Thoracic aorta (tissue), 2 donors: ENCODE data around the gene ZMIZ1. TPM values are rescaled to one million over a fixed set of nuclear protein-coding genes. Genes with fewer than 3 reads are reported as not detected.

Experiments used
- ATAC-seq: fragments of 150-250 bp; one replicate; pipeline ENCODE4 v1.8.0; 2017; ENCODE audit warnings: low read depth; ENCODE audit not compliant: insufficient number of reproducible peaks, low FRiP score
- DNase-seq: peaks from one replicate; pipeline ENCODE4 v3.0.0-alpha.2; 2020; ENCODE audit warnings: low spot score
- H3K27ac ChIP-seq, 2 donors: fragments of 200-600 bp; sonication (generic); 1 replicate in 1 of 2; 2 replicates in 1 of 2; pipeline ENCODE4 v1.5.1; 2016; ENCODE audit warnings: mild to moderate bottlenecking in 2 of 2, moderate library complexity in 2 of 2
- H3K27me3 ChIP-seq: fragments of 200-600 bp; sonication (generic); replicated peaks from 2 replicates; pipeline ENCODE4 v1.6.0; 2016; ENCODE audit warnings: mild to moderate bottlenecking; ENCODE audit not compliant: insufficient read depth
- H3K36me3 ChIP-seq: fragments of 200-600 bp; sonication (generic); one replicate; pipeline ENCODE4 v1.5.1; 2016
- H3K4me1 ChIP-seq, 2 donors: fragments of 200-600 bp; sonication (generic); 1 replicate in 1 of 2; 2 replicates in 1 of 2; pipeline versions ENCODE4 v1.5.1 to v1.6.0; 2016; ENCODE audit warnings: low read depth in 2 of 2, mild to moderate bottlenecking in 1 of 2; ENCODE audit not compliant: control insufficient read depth in 1 of 2
- H3K4me3 ChIP-seq: fragments of 200-600 bp; sonication (generic); 2 replicates; pipeline ENCODE4 v1.5.1; 2016; ENCODE audit warnings: mild to moderate bottlenecking
- H3K9me3 ChIP-seq: fragments of 200-600 bp; sonication (generic); 2 replicates; pipeline ENCODE4 v1.5.1; 2016
- total RNA-seq, 2 donors: library from RNA; depleted of rRNA; stranded (reverse); fragments of >200 nt; gene quantifications; one replicate each; pipeline versions ENCODE4 v1.1.0 to v1.2.3, GENCODE V29; 2016
- TF ChIP-seq, protein P1 (sequence below): fragments of 200-600 bp; sonication (generic); IDR thresholded peaks from one replicate; pipeline ENCODE4 v1.5.1; 2019; ENCODE audit warnings: antibody characterized with exemption

The ZMIZ1 gene
- total RNA-seq, 2 donors from 2014 or later, result 57.8 to 81.6 TPM

GRCh38 chr10:79219322-79219957, 150.7 kb downstream of the ZMIZ1 start:
- no peaks in the 10 kb centered on the region for H3K9me3 ChIP-seq
- ATAC-seq, result no peak
- no peak overlapping the region for H3K4me3 ChIP-seq
- H3K27me3 ChIP-seq, result no peaks in the 10 kb centered on the region
- TF ChIP-seq, protein P1, sequence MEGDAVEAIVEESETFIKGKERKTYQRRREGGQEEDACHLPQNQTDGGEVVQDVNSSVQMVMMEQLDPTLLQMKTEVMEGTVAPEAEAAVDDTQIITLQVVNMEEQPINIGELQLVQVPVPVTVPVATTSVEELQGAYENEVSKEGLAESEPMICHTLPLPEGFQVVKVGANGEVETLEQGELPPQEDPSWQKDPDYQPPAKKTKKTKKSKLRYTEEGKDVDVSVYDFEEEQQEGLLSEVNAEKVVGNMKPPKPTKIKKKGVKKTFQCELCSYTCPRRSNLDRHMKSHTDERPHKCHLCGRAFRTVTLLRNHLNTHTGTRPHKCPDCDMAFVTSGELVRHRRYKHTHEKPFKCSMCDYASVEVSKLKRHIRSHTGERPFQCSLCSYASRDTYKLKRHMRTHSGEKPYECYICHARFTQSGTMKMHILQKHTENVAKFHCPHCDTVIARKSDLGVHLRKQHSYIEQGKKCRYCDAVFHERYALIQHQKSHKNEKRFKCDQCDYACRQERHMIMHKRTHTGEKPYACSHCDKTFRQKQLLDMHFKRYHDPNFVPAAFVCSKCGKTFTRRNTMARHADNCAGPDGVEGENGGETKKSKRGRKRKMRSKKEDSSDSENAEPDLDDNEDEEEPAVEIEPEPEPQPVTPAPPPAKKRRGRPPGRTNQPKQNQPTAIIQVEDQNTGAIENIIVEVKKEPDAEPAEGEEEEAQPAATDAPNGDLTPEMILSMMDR, result no peak
- DNase-seq, result no peak
- H3K4me1 ChIP-seq, result peaks cover 4 to 44% of the 10 kb centered on the region in 2 donors
- peaks cover 15% of the 10 kb centered on the region for H3K36me3 ChIP-seq
- no peak overlapping the region for H3K27ac ChIP-seq

GRCh38 chr10:79220307-79220706, 151.5 kb downstream of the ZMIZ1 start:
- Histone ChIP-seq H3K4me1 (peaks cover 4 to 44% of the 10 kb centered on the region in 2 donors), H3K36me3 (peaks cover 15% of the 10 kb centered on the region), H3K27ac (no peak overlapping the region), H3K27me3 (no peaks in the 10 kb centered on the region), H3K4me3 (no peak overlapping the region), H3K9me3 (no peaks in the 10 kb centered on the region)
- DNase-seq (no peak), ATAC-seq (no peak)
- TF ChIP-seq, protein P1, result no peak

DNA sequence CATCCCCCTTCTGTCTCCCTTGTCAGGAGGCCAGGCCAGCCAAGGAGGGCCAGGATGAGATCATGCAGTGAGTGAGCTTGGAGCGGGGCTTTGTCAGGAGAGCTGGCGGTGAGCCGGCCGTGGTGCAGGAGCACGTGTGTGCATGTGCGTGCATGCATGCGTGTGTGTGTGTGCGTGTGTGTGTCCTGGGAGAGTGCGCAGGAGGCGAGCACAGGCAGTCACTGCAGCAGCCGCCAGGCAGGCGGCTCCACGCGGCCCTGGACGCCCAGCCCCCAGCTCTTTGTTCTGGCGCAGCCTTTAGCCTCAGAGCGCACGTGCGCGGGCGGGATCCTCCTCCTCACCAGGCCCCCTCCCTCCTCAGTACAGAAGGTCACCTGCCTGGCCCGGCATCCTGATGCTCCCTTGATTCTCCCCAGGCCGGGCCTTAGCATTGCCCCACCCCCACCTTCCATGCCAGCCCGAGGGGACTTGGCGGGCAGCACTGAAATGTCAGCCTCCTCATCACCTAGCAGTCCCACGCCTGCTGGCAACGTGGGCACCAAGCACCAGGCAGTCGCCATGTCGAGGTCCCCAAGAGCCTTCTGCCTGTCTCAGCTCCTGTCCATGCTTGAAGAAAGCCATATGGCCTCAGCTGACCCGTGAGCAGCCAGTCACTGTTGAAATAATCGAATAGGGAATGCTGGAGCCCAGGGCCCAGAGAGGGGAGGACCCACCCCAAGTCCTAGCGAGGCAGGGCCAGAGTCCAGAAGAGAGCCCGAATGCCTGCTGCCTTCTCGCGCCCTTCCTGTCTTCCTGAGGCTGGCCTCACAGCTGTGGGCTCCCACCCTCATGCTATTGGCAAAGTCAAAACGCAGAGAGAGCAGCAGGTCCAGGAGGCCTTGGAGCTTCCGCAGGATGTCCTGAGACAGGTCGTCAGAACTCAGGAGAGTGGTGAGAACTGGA, 152.6 kb downstream of the ZMIZ1 start:
- ATAC-seq, result no peak
- no peak for DNase-seq
- TF ChIP-seq, protein P1, result peak; percentile 17
- peaks cover 6% of the 10 kb centered on the region for H3K36me3 ChIP-seq
- no peaks in the 10 kb centered on the region for H3K9me3 ChIP-seq
- no peak overlapping the region for H3K27ac ChIP-seq
- no peak overlapping the region for H3K4me3 ChIP-seq
- H3K4me1 ChIP-seq, result peaks cover 4 to 44% of the 10 kb centered on the region in 2 donors
- H3K27me3 ChIP-seq, result no peaks in the 10 kb centered on the region

GRCh38 chr10:79222186-79222585, 153.4 kb downstream of the ZMIZ1 start:
- TF ChIP-seq, protein P1, result no peak
- H3K4me3 ChIP-seq, result no peak overlapping the region
- no peak overlapping the region for H3K27ac ChIP-seq
- H3K27me3 ChIP-seq, result no peaks in the 10 kb centered on the region
- H3K36me3 ChIP-seq, result peaks cover 3% of the 10 kb centered on the region
- H3K4me1 ChIP-seq, result peaks cover 4 to 44% of the 10 kb centered on the region in 2 donors
- no peaks in the 10 kb centered on the region for H3K9me3 ChIP-seq
- ATAC-seq, result no peak
- no peak for DNase-seq
